ENCODE results near the gene OR2J3. TPM values are rescaled to one million over a fixed set of nuclear protein-coding genes. Genes with fewer than 3 reads are reported as not detected.

The OR2J3 gene
- not detected for total RNA-seq
- polyA plus RNA-seq (ENCODE audit: insufficient read length in 6 of 6) = not detected
- long read RNA-seq, donor 1 = 0 reads
- long read RNA-seq, donor 2 = 0 reads
- long read RNA-seq, donor 3 = 0 reads
- long read RNA-seq, donor 4 = 0 reads
- long read RNA-seq, donor 5 = 0 reads
- long read RNA-seq, donor 6 = 0 reads
- long read RNA-seq, donor 7 = 0 reads
- long read RNA-seq, donor 8 = 0 reads
- long read RNA-seq, donor 9 = 0 reads
- long read RNA-seq, donor 10 = 0 reads
- long read RNA-seq, donor 11, partial matches to known transcripts = 0 of 1 reads
- long read RNA-seq, donor 11, other reads (novel, unspliced or antisense) = 0 of 1 reads
- long read RNA-seq, donor 12 = 0 reads

DNA sequence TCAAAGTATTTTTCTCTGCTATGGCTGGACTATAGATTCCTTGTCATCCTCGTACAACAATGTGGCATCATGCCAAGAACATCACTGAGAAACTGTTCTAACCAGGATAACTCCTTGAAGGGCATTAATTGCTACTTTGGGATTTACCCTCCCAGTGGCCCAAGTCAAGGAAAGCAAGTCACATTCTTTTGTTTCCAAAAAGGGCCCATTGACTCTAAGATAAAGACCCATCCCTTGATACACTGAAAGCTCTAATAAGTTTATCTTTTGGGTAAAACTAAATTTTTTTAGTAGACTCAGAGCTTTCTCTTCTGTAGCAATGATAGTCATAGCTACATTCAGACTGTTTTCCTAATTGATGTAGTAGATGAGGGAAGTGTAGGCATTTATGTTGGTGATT is at the start of gene OR2J3:
OR2J3 (plus strand) TSS at position 301 of the 400 bp plus-strand sequence. CDS start 3,833 bp downstream, outside the sequence.
- ATAC-seq = no peak
- TF ChIP-seq, protein P1, sequence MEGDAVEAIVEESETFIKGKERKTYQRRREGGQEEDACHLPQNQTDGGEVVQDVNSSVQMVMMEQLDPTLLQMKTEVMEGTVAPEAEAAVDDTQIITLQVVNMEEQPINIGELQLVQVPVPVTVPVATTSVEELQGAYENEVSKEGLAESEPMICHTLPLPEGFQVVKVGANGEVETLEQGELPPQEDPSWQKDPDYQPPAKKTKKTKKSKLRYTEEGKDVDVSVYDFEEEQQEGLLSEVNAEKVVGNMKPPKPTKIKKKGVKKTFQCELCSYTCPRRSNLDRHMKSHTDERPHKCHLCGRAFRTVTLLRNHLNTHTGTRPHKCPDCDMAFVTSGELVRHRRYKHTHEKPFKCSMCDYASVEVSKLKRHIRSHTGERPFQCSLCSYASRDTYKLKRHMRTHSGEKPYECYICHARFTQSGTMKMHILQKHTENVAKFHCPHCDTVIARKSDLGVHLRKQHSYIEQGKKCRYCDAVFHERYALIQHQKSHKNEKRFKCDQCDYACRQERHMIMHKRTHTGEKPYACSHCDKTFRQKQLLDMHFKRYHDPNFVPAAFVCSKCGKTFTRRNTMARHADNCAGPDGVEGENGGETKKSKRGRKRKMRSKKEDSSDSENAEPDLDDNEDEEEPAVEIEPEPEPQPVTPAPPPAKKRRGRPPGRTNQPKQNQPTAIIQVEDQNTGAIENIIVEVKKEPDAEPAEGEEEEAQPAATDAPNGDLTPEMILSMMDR (IDR thresholded peaks at IDR 0.05) = no peak
- no peaks in the 10 kb centered on the region for H3K9me3 ChIP-seq
- H3K36me3 ChIP-seq = no peaks in the 10 kb centered on the region
- H3K4me3 ChIP-seq = no peak within 1 kb of the TSS
- H3K27me3 ChIP-seq = peaks cover 0 to 3% of the 10 kb centered on the region in 2 donors
- H3K4me1 ChIP-seq = no peaks in the 10 kb centered on the region
- H3K27ac ChIP-seq = no peak within 1 kb of the TSS
- intact Hi-C loops (cut with DNase I) = no loop called here
- no peak for DNase-seq

DNA sequence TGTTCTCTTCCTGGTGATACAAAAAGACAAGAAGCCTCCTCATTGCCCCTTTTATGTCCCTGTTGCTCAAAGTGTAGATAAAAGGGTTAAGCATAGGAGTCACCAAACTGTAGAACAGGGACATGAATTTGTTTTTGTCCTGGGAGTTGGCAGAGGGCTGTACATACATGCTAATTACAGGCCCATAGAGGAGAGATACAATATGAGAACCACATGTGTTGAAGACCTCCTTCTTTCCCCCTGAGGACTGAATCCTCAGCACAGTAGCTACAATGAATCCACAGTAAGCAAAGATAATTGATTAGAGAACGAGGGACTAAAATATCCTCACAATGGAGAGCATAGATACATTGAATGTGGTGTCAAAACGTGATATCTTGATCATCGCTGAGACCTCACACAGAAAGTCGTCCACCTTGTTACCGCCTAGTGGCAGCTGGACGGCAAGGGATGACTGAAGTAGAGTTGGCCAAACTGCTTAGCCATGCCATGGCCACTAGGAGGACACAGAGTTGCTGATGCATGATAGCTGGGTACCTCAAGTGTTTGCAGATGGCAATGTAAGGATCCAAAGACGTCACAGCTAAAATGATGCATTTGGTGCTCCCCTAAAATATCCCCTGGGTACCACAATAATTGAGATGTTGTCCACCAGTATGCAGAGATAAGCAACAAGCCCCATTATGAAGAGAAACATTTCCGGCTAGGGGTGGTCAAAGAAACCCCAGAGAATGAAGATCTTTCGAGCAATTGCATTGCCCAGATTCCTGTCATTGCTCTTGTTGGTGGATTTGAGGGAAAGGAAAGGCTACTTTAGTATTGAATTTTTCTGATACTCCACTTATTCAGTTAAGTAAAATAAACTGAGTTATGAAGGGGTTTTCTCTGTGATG is 35.8 kb upstream of the OR2J3 start:
- Histone ChIP-seq H3K4me3 (no peak overlapping the region), H3K27me3 (peaks cover 0 to 6% of the 10 kb centered on the region in 2 donors), H3K27ac (no peak overlapping the region), H3K9me3 (peaks cover 0 to 2% of the 10 kb centered on the region in 2 donors), H3K4me1 (no peaks in the 10 kb centered on the region), H3K36me3 (no peaks in the 10 kb centered on the region)
- DNase-seq = peak in 2 of 4 donors; percentile 1 to 13
- intact Hi-C loops (cut with DNase I) = no loop called here
- ATAC-seq = peak; percentile 78
- TF ChIP-seq, protein P1 (IDR thresholded peaks at IDR 0.05) = peak; percentile 19 to 53

DNA sequence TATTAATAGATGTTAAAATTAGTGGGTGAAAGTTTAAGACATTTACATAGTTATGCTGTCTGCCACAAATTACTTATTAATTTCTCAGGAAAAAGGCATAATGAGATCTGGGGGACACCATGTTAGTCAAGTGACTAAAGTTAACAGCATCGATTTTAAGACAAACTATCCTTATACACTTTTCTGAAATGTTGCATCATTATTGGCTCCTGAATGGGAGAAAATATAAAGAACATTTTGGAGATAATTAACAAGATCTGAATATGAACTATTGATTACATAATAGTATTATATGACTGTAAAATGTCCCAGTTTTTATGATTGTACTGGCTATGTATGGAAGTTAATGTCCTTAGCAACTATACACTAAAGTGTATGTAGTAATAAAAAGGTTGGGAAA is 28.7 kb upstream of the OR2J3 start:
- no peak overlapping the region for H3K4me3 ChIP-seq
- DNase-seq = no peak
- H3K9me3 ChIP-seq = no peaks in the 10 kb centered on the region
- TF ChIP-seq, protein P1 (IDR thresholded peaks at IDR 0.05) = no peak
- no peaks in the 10 kb centered on the region for H3K4me1 ChIP-seq
- no peak overlapping the region for H3K27ac ChIP-seq
- ATAC-seq = no peak
- intact Hi-C loops (cut with DNase I) = no loop called here
- H3K27me3 ChIP-seq = peaks cover 0 to 5% of the 10 kb centered on the region in 2 donors
- no peaks in the 10 kb centered on the region for H3K36me3 ChIP-seq

DNA sequence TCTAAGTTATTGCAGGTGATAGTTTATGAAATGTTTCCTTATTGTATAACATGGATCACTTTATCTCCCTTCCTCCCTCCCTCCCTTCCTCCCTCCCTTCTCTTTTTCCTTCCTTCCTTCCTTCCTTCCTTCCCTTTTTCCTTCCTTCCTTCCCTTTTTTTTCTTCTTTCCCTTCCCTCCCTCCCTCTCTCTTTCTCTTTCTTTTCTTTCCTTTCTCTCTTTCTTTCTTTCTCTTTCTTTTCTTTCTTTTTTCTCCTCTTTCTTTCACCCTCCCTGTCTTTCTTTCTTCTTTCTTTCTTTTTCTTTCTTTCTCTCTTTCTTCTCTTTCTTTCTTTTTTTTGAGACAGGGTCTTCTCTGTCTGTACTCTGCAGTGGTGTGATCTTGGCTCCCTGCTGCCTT is 26.5 kb upstream of the OR2J3 start:
- ATAC-seq (no peak), DNase-seq (no peak)
- H3K4me3 ChIP-seq = no peak overlapping the region
- H3K27ac ChIP-seq = no peak overlapping the region
- no peaks in the 10 kb centered on the region for H3K4me1 ChIP-seq
- intact Hi-C loops (cut with DNase I) = no loop called here
- H3K9me3 ChIP-seq = no peaks in the 10 kb centered on the region
- H3K27me3 ChIP-seq = no peaks in the 10 kb centered on the region
- no peaks in the 10 kb centered on the region for H3K36me3 ChIP-seq
- TF ChIP-seq, protein P1 (IDR thresholded peaks at IDR 0.05) = no peak

DNA sequence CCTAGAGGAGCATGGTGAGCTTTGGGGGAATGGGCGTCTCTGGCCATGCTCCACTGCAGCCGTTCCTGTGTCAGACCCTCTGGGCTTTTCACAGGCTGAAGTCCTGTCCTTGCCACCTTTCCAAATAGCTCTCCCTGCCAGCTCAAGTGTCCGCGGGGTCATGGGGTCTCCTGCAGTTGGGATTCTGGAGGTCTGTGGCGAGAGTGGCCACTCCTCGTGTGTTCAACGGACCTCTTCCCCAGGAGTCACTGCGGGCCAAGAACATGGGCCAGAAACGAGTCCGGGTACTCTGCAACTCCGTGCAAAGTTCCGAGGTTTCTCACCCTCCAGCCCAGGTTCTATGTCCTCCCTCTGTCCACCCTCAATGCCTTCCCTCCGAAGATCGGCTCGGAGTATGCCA is 25.4 kb upstream of the OR2J3 start:
- no peaks in the 10 kb centered on the region for H3K27me3 ChIP-seq
- no peak overlapping the region for H3K27ac ChIP-seq
- peak in 1 of 4 donors; percentile 38 for DNase-seq
- intact Hi-C loops (cut with DNase I) = no loop called here
- no peaks in the 10 kb centered on the region for H3K4me1 ChIP-seq
- no peak for ATAC-seq
- H3K36me3 ChIP-seq = no peaks in the 10 kb centered on the region
- TF ChIP-seq, protein P1 (IDR thresholded peaks at IDR 0.05) = no peak
- no peak overlapping the region for H3K4me3 ChIP-seq
- no peaks in the 10 kb centered on the region for H3K9me3 ChIP-seq
